ENCODE results near the gene SEMA3F.

- TF ChIP-seq CTCF (IDR thresholded peaks at IDR 0.05; ENCODE audit: low read length) (no peak), EZH2phosphoT487 (IDR thresholded peaks at IDR 0.05; ENCODE audit: low read length) (no peak), EZH2 (optimal IDR thresholded peaks at IDR 0.05; ENCODE audit: low read depth, low read length) (no peak)
These were observed 26.9 kb downstream of the SEMA3F start for GRCh38 chr3:50181985-50182384.
